ENCODE data around the gene LPCAT1. TPM values are rescaled to one million over a fixed set of nuclear protein-coding genes. Genes with fewer than 3 reads are reported as not detected.

The LPCAT1 gene
- total and polyA plus RNA-seq, 2 of the 4 experiments (the other 2 are of a cell fraction), result 17.7 to 33.6 TPM

GRCh38 chr5:1442222-1443145, 81.3 kb downstream of the LPCAT1 start:
- no peak overlapping the region for H3K9ac ChIP-seq (ENCODE audit: low read depth, low read length)
- no peak overlapping the region for H2BK5ac ChIP-seq (ENCODE audit: low read depth, low read length, poor library complexity, severe bottlenecking)
- no peak overlapping the region for H4K5ac ChIP-seq (ENCODE audit: low read depth, low read length)
- ChIA-PET CTCF (no interaction called here), POLR2A (ENCODE audit: unreplicated experiment) (no interaction called here)
- no TSS peak for BruUV-seq (replicated peaks)
- no peaks in the 10 kb centered on the region for H4K20me1 ChIP-seq (ENCODE audit: insufficient read depth, low read length)
- no peak overlapping the region for H4K8ac ChIP-seq (ENCODE audit: low read depth in 2 of 2, low read length in 2 of 2)
- in situ Hi-C loops (cut with MboI; ENCODE audit: low sequenced_read_pairs) (no loop called here), dilution Hi-C loops (cut with HindIII; ENCODE audit: low sequenced_read_pairs, unreplicated experiment) (no loop called here), intact Hi-C loops (cut with micrococcal nuclease) (no loop called here)
- peaks cover 55% of the 10 kb centered on the region for H3K27me3 ChIP-seq (ENCODE audit: control insufficient read depth, insufficient read depth, low read length)
- H3K9me1 ChIP-seq (ENCODE audit: insufficient read depth, low read length), result no peaks in the 10 kb centered on the region
- H2AK9ac ChIP-seq (replicated peaks; ENCODE audit: low read depth, low read length, poor library complexity), result no peak overlapping the region
- H2BK20ac ChIP-seq (ENCODE audit: low read depth, low read length), result no peak overlapping the region
- H3K4me3 ChIP-seq (ENCODE audit: insufficient read depth, low read depth, low read length), result no peak overlapping the region
- H3K79me1 ChIP-seq (ENCODE audit: low read depth in 1 of 2, low read length in 2 of 2), result no peaks in the 10 kb centered on the region
- H3K36me3 ChIP-seq (ENCODE audit: control insufficient read depth, insufficient read depth, low read length), result no peaks in the 10 kb centered on the region
- no peaks in the 10 kb centered on the region; the same call in 1 of the 2 replicates for H3K4me1 ChIP-seq (ENCODE audit: control insufficient read depth, insufficient read depth, low read length)
- H2BK120ac ChIP-seq (ENCODE audit: low read depth, low read length), result no peak overlapping the region
- H2BK15ac ChIP-seq (ENCODE audit: low read depth, low read length), result no peak overlapping the region
- WGBS, 2 experiments (ENCODE audit: extremely low coverage in 2 of 2, insufficient read length in 1 of 2), result 64% methylated on average over 26 of the region's 36 CpGs; no CpG with 5 or more reads in 1 of the 2 experiments
- H4K91ac ChIP-seq (ENCODE audit: insufficient read depth, low read depth, low read length), result no peak overlapping the region
- H3K14ac ChIP-seq (replicated peaks; ENCODE audit: low read depth, low read length), result no peak overlapping the region
- H2AFZ ChIP-seq (replicated peaks; ENCODE audit: low read length, poor library complexity), result no peak overlapping the region
- DNase-seq (no peak), ATAC-seq (ENCODE audit: low read depth) (no peak)
- no peak overlapping the region for H3K4ac ChIP-seq (ENCODE audit: low read depth, low read length)
- H2AK5ac ChIP-seq (ENCODE audit: low read depth, low read length), result no peak overlapping the region
- no peak overlapping the region for H3K23ac ChIP-seq (ENCODE audit: low read depth, low read length)
- H3K27ac ChIP-seq (ENCODE audit: insufficient read depth, low read length), result no peak overlapping the region
- H3K9me3 ChIP-seq (ENCODE audit: control insufficient read depth, insufficient read depth, low read length), result peaks cover 5% of the 10 kb centered on the region; the same call in 1 of the 2 replicates
- H3K18ac ChIP-seq (ENCODE audit: low read depth, low read length), result no peak overlapping the region
- H3K56ac ChIP-seq (ENCODE audit: extremely low read depth, insufficient read depth, low read length), result no peak overlapping the region
- no peak overlapping the region for H3K4me2 ChIP-seq (ENCODE audit: low read depth, low read length)
- TF ChIP-seq RCOR1 (IDR thresholded peaks at IDR 0.05; ENCODE audit: insufficient replicate concordance, low read length), result no peak
- TF ChIP-seq MXI1 (IDR thresholded peaks at IDR 0.05; ENCODE audit: borderline replicate concordance, low read depth, low read length), result no peak
- TF ChIP-seq RAD21 (IDR thresholded peaks at IDR 0.05; ENCODE audit: low read length), result no peak
- TF ChIP-seq CHD1 (IDR thresholded peaks at IDR 0.05; ENCODE audit: low read depth, low read length), result no peak
- no peak for TF ChIP-seq MAZ (IDR thresholded peaks at IDR 0.05; ENCODE audit: borderline replicate concordance, low read depth, low read length)
- TF ChIP-seq CTCF (conservative IDR thresholded peaks at IDR 0.05; ENCODE audit: low read depth, low read length), result no peak
- TF ChIP-seq MAFK (IDR thresholded peaks at IDR 0.05; ENCODE audit: low read depth, low read length), result no peak
- TF ChIP-seq POLR2A (IDR thresholded peaks at IDR 0.05; ENCODE audit: low read depth, low read length), result no peak
- no peak for TF ChIP-seq USF2 (IDR thresholded peaks at IDR 0.05; ENCODE audit: low read depth, low read length)
- TF ChIP-seq ELK1 (IDR thresholded peaks at IDR 0.05; ENCODE audit: borderline replicate concordance, low read depth, low read length), result no peak
- TF ChIP-seq CEBPB (IDR thresholded peaks at IDR 0.05; ENCODE audit: low read depth, low read length), result no peak
- no peak for TF ChIP-seq NFE2L2 (IDR thresholded peaks at IDR 0.05; ENCODE audit: low read depth, low read length)
- TF ChIP-seq RFX5 (IDR thresholded peaks at IDR 0.05; ENCODE audit: low read depth, low read length), result no peak
- TF ChIP-seq FOS (IDR thresholded peaks at IDR 0.05; ENCODE audit: low read depth, low read length), result no peak
- TF ChIP-seq SMC3 (IDR thresholded peaks at IDR 0.05; ENCODE audit: low read depth, low read length), result no peak

Data from IMR-90 (cell line).